Posterior cingulate gyrus (tissue), 11 donors: ENCODE results near the gene RNF144A.
"Not testable (repeated sequence)": the region's sequence is repeated elsewhere in the genome, so short reads cannot be mapped to it uniquely, and the experiment has no call there.

Experiments
- DNase-seq, 10 donors: peaks; one replicate each; pipeline versions ENCODE4 v3.0.0 to v3.0.0-alpha.2; 2020 to 2021; ENCODE audit warnings: mixed read lengths in 3 of 10
- intact Hi-C: fragments of 100-400 bp; cut with DNase I; formaldehyde crosslinking; loops from one replicate; pipeline ENCODE4 v1.15.1; 2023

Gene RNF144A

GRCh38 chr2:6926071-6926732 is 9.0 kb downstream of the RNF144A start:
- peak in 3 of 10 donors; percentile 71 to 86 (median 71) for DNase-seq
- intact Hi-C loops = no loop called here

- intact Hi-C loops = no loop called here
- DNase-seq = peak in 3 of 10 donors; percentile 72 to 85 (median 72)
Measured at GRCh38 chr2:6927186-6927585, 10.0 kb downstream of the RNF144A start.

GRCh38 chr2:6927753-6928152 is 10.5 kb downstream of the RNF144A start:
- intact Hi-C loops = no loop called here
- no peak for DNase-seq

- intact Hi-C loops = no loop called here
- DNase-seq = peak in 1 of 10 donors; percentile 67
Measured at GRCh38 chr2:6928452-6928851, 11.2 kb downstream of the RNF144A start.

GRCh38 chr2:6929196-6929819 is 12.1 kb downstream of the RNF144A start:
- intact Hi-C loops = no loop called here
- DNase-seq = no peak

- intact Hi-C loops = no loop called here
- DNase-seq = peak in 1 of 10 donors; percentile 66
Measured at GRCh38 chr2:6930923-6931647, 13.9 kb downstream of the RNF144A start.

- DNase-seq = no peak
- intact Hi-C loops = no loop called here
Measured at GRCh38 chr2:6931753-6932152, 14.5 kb downstream of the RNF144A start.

- no peak for DNase-seq
- intact Hi-C loops = no loop called here
Measured at GRCh38 chr2:6932206-6932605, 15.0 kb downstream of the RNF144A start.

- intact Hi-C loops = no loop called here
- no peak for DNase-seq
Measured at GRCh38 chr2:6932828-6933227, 15.6 kb downstream of the RNF144A start.

GRCh38 chr2:6933911-6934310 is 16.7 kb downstream of the RNF144A start:
- DNase-seq = no peak
- intact Hi-C loops = no loop called here

- DNase-seq = no peak
- intact Hi-C loops = no loop called here
Measured at GRCh38 chr2:6934345-6934744, 17.1 kb downstream of the RNF144A start.

- DNase-seq = peak in 3 of 10 donors; percentile 67 to 93 (median 79)
- intact Hi-C loops = no loop called here
Measured at GRCh38 chr2:6934758-6935651, 17.8 kb downstream of the RNF144A start.

GRCh38 chr2:6935652-6936020 is 18.4 kb downstream of the RNF144A start:
- intact Hi-C loops = not testable (repeated sequence)
- peak in 1 of 10 donors; percentile 49 for DNase-seq

- intact Hi-C loops = no loop called here
- no peak for DNase-seq
Measured at GRCh38 chr2:6937157-6937556, 19.9 kb downstream of the RNF144A start.

GRCh38 chr2:6937582-6937981 is 20.4 kb downstream of the RNF144A start:
- intact Hi-C loops = no loop called here
- no peak for DNase-seq

GRCh38 chr2:6939071-6939470 is 21.9 kb downstream of the RNF144A start:
- DNase-seq = no peak
- intact Hi-C loops = no loop called here

- no peak for DNase-seq
- intact Hi-C loops = no loop called here
Measured at GRCh38 chr2:6940820-6941219, 23.6 kb downstream of the RNF144A start.

- intact Hi-C loops = no loop called here
- peak in 2 of 10 donors; percentile 48 to 88 for DNase-seq
Measured at GRCh38 chr2:6941299-6942046, 24.3 kb downstream of the RNF144A start.

- intact Hi-C loops = no loop called here
- DNase-seq = no peak
Measured at GRCh38 chr2:6942848-6943247, 25.6 kb downstream of the RNF144A start.

GRCh38 chr2:6943523-6943922 is 26.3 kb downstream of the RNF144A start:
- DNase-seq = peak in 1 of 10 donors; percentile 69
- intact Hi-C loops = no loop called here
